ENCODE measurements around the gene IMPDH2.

GRCh38 chr3:49012441-49013017, 16.7 kb downstream of the IMPDH2 start:
- TF ChIP-seq GLIS3 (CRISPR knock-in tag; IDR thresholded peaks at IDR 0.05) (no peak), TOX (CRISPR knock-in tag; IDR thresholded peaks at IDR 0.05; ENCODE audit: borderline replicate concordance) (no peak), ZNF70 (CRISPR knock-in tag; IDR thresholded peaks at IDR 0.05) (no peak), ZFP3 (CRISPR knock-in tag; IDR thresholded peaks at IDR 0.05) (no peak), ZFP30 (CRISPR knock-in tag; IDR thresholded peaks at IDR 0.05) (no peak), ARNTL (CRISPR knock-in tag; IDR thresholded peaks at IDR 0.05; ENCODE audit: borderline replicate concordance, low read depth) (no peak), CSDC2 (CRISPR knock-in tag; IDR thresholded peaks at IDR 0.05) (no peak), RARB (CRISPR knock-in tag; IDR thresholded peaks at IDR 0.05) (no peak), TCF4 (CRISPR knock-in tag; IDR thresholded peaks at IDR 0.05; ENCODE audit: borderline replicate concordance) (no peak)
- TF ChIP-seq, protein P1, sequence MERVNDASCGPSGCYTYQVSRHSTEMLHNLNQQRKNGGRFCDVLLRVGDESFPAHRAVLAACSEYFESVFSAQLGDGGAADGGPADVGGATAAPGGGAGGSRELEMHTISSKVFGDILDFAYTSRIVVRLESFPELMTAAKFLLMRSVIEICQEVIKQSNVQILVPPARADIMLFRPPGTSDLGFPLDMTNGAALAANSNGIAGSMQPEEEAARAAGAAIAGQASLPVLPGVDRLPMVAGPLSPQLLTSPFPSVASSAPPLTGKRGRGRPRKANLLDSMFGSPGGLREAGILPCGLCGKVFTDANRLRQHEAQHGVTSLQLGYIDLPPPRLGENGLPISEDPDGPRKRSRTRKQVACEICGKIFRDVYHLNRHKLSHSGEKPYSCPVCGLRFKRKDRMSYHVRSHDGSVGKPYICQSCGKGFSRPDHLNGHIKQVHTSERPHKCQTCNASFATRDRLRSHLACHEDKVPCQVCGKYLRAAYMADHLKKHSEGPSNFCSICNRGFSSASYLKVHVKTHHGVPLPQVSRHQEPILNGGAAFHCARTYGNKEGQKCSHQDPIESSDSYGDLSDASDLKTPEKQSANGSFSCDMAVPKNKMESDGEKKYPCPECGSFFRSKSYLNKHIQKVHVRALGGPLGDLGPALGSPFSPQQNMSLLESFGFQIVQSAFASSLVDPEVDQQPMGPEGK (CRISPR knock-in tag; IDR thresholded peaks at IDR 0.05; ENCODE audit: borderline replicate concordance), result no peak
